Stimulated activated CD4-positive, alpha-beta T cell treated with anti-CD3 and anti-CD28 coated beads, TNF-alpha, amount 100 ng/mL, for 24 hours (primary cell): ENCODE results near the gene ERCC1.

Experiments
- DNase-seq, 3 experiments: peaks; one replicate each; pipeline ENCODE4 v3.0.0-alpha.2; 2020; ENCODE audit warnings: low read depth in 3 of 3

Gene ERCC1

DNA sequence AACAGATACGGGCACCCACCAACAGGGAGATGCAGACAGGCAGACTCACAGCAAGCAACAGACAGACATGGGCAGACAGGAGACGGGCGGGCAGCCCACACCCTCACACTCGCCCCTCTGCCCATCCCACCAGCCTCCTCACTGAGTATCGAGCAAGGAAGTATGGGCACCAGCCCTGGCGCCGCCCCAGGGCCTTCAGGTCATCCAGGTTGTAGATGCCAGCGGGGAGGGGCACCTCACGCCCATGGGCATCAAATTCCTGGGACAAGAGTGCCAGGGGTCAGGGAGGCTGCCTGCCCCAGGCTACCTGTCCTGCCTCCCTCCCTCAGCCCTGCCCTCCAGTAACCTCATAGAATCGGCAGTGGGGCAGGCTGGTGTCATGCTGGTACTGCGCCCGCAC is 59.0 kb downstream of the ERCC1 start:
- no peak for DNase-seq

DNA sequence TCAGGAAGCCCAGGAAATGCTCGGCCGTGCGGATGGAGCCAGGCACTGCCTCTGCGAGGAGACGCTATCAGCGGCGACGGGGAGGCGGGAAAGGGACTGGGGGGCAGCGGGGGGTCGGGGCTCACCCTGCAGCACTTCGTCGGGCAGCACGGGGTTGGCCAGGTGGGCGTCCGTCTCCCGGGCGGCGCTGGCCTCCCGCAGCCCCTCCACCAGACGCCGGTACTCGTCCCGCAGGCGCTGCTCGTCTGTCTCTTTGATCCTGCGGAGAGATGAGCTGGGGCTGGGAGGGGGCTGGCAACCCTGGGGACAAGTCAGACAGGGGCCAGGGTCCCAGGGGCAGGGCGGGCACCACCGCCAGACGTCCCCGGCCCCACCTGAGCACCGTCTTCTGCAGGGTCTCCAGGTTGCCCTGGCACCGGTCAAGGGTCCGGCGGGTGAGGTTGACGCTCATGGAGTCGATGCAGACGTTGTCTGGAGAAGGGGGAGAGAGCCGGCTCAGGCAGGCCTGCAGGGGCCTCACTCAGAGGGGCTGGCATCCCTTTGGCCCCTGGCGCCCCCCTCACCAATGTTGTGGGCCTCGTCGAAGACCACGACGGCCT is 59.8 kb downstream of the ERCC1 start:
- no peak for DNase-seq

DNA sequence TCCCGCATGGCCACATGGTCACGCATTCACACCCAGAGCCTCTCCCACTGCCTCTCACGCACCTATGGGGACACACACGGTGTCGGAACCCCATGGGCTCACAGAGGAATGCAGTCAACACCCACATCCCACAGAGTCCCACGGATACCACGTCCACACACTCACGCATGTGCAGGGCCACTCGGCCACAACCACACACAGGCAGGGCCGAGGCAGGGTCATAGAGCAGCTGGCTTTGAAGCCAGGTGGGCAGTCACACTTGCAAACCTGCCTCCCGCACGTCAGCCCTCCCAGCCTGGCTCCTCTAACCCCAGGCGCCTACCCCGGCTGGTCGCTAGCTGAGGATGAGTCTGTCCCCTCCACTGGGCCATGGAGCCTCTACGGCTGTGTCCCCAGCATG is 61.4 kb downstream of the ERCC1 start:
- no peak for DNase-seq

DNA sequence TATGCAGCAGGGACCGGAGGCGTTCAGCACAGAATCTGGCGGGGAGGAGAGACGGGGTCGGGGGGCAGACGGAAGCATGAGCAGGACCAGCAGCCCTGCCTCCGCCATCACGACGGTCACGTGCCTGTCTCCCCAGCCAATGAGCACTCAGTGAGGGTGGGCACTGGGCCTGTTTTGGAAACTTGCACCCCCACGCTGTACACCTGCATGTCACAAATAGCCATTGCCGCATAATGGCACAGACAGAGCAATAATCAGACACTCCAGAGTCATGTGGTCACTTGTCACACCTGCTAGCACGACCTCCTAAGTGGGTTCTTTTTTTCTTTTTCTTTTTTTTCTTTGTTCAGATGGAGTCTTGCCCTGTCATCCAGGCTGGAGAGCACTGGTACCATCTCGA is 62.1 kb downstream of the ERCC1 start:
- DNase-seq = no peak

DNA sequence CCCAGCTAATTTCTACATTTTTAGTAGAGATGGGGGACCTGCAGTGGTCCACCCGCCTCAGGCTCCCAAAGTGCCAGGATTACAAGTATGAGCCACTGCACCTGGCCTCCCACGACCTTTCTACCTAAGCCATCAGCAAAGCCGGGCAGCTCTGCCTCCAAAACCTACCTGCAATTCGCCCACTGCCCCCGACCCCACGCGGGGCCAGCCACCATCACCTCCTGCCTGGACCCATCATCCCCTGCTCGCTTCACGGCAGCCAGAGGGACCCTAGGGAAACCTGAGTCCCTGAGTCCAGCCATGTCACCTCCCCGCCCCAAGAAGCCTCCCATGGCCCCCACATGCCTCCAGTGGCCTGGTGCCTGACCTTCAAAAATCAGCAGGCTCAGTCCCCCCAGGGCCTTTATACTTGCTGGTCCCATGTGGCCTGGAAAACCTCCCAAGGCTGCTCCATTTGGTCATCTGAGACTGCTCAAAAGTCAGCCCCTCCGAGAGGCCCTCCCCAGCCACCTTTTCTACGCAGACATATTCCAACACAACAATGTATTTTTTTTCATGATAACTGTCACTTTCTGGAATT is 65.4 kb downstream of the ERCC1 start:
- DNase-seq = no peak

DNA sequence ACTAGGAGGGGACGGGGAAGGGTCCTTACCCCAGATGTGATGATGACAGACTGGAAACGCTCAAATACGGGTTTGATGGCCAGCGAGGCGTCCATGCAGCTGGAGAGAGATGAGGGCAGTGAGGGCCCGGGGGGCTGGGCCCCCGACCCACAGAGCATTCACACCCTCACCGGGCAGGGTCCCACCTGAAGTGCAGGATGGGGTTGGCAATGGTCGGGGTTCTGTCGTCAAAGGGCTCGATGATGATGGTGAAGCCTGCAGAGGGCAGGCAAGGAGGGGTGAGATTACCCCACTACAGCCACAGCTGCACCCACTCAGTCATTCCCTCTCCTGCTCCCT is 66.3 kb downstream of the ERCC1 start:
- no peak for DNase-seq
